Natural killer cell treated with Interleukin-12 subunit alpha and Interleukin-12 subunit beta and Interleukin-15 and Interleukin-18, amount 100 ng/mL, for 72 hours (primary cell): ENCODE results near the gene KISS1. TPM values are rescaled to one million over a fixed set of nuclear protein-coding genes. Genes with fewer than 3 reads are reported as not detected.

ENCODE experiments used
- ATAC-seq, 2 donors: fragments of 150-1000 bp; cut with Tn5 transposase in 1 of 2; sonication (Bioruptor Pico), chemical (Tn5 transposase) in 1 of 2; 2 replicates each; pipeline ENCODE4 v1.10.0; 2021
- DNase-seq: peaks from one replicate; pipeline ENCODE4 v3.0.0; 2022; ENCODE audit warnings: low spot score
- H3K27ac Mint-ChIP-seq, 2 donors: 1 replicate in 1 of 2; 2 replicates in 1 of 2; pipeline ENCODE4 v1.8.0; 2022; ENCODE audit warnings: mixed read lengths in 2 of 2, mild to moderate bottlenecking in 1 of 2, moderate library complexity in 1 of 2
- H3K27me3 Mint-ChIP-seq, 2 donors: 1 replicate in 1 of 2; 2 replicates in 1 of 2; pipeline ENCODE4 v1.8.0; 2022; ENCODE audit warnings: mixed read lengths in 2 of 2
- H3K36me3 Mint-ChIP-seq: one replicate; pipeline ENCODE4 v1.8.0; 2022; ENCODE audit warnings: mixed read lengths
- H3K4me1 Mint-ChIP-seq, 2 donors: 1 replicate in 1 of 2; 2 replicates in 1 of 2; pipeline ENCODE4 v1.8.0; 2022; ENCODE audit warnings: low read depth in 2 of 2, mixed read lengths in 2 of 2, mild to moderate bottlenecking in 1 of 2
- H3K4me3 Mint-ChIP-seq: one replicate; pipeline ENCODE4 v1.8.0; 2022; ENCODE audit warnings: mixed read lengths
- H3K9me3 Mint-ChIP-seq: 2 replicates; pipeline ENCODE4 v1.8.0; 2022; ENCODE audit warnings: mixed read lengths
- total RNA-seq, 2 donors: library from RNA; stranded (reverse); gene quantifications; one replicate each; pipeline ENCODE4 v1.2.3, GENCODE V29; 2022

The KISS1 gene
- total RNA-seq, 2 donors from 2014 or later: not detected

- H3K27me3 Mint-ChIP-seq: peaks cover 17 to 32% of the 10 kb centered on the region in 2 donors
- no peak overlapping the region for H3K27ac Mint-ChIP-seq
- DNase-seq: no peak
- no peaks in the 10 kb centered on the region for H3K36me3 Mint-ChIP-seq
- H3K4me1 Mint-ChIP-seq: peaks cover 6 to 13% of the 10 kb centered on the region in 2 donors
- ATAC-seq: no peak
- no peak overlapping the region for H3K4me3 Mint-ChIP-seq
- no peaks in the 10 kb centered on the region for H3K9me3 Mint-ChIP-seq
These were observed 2.2 kb downstream of the KISS1 start for GRCh38 chr1:204194080-204194479.

GRCh38 chr1:204192589-204193352, 3.5 kb downstream of the KISS1 start:
- DNase-seq: no peak
- no peak for ATAC-seq
- Mint-ChIP-seq H3K4me3 (no peak overlapping the region), H3K4me1 (peaks cover 6 to 19% of the 10 kb centered on the region in 2 donors), H3K9me3 (no peaks in the 10 kb centered on the region), H3K36me3 (no peaks in the 10 kb centered on the region), H3K27me3 (peaks cover 24 to 41% of the 10 kb centered on the region in 2 donors), H3K27ac (no peak overlapping the region)

- no peak overlapping the region for H3K27ac Mint-ChIP-seq
- H3K9me3 Mint-ChIP-seq: no peaks in the 10 kb centered on the region
- DNase-seq (no peak), ATAC-seq (no peak)
- no peaks in the 10 kb centered on the region for H3K36me3 Mint-ChIP-seq
- H3K4me3 Mint-ChIP-seq: no peak overlapping the region
- H3K27me3 Mint-ChIP-seq: peaks cover 32 to 44% of the 10 kb centered on the region in 2 donors
- peaks cover 6 to 19% of the 10 kb centered on the region in 2 donors for H3K4me1 Mint-ChIP-seq
These were observed 4.2 kb downstream of the KISS1 start for GRCh38 chr1:204192046-204192445.

GRCh38 chr1:204191456-204191855, 4.8 kb downstream of the KISS1 start:
- peaks cover 6 to 19% of the 10 kb centered on the region in 2 donors for H3K4me1 Mint-ChIP-seq
- no peaks in the 10 kb centered on the region for H3K36me3 Mint-ChIP-seq
- H3K27me3 Mint-ChIP-seq: peaks cover 36 to 49% of the 10 kb centered on the region in 2 donors
- no peak overlapping the region for H3K27ac Mint-ChIP-seq
- no peaks in the 10 kb centered on the region for H3K9me3 Mint-ChIP-seq
- no peak overlapping the region for H3K4me3 Mint-ChIP-seq
- ATAC-seq (no peak), DNase-seq (no peak)

GRCh38 chr1:204190212-204191211, 5.8 kb downstream of the KISS1 start:
- H3K27ac Mint-ChIP-seq: no peak overlapping the region
- no peak for DNase-seq
- peak overlapping the region; percentile 6 for H3K4me3 Mint-ChIP-seq
- H3K36me3 Mint-ChIP-seq: no peaks in the 10 kb centered on the region
- peaks cover 36 to 49% of the 10 kb centered on the region in 2 donors for H3K27me3 Mint-ChIP-seq
- H3K4me1 Mint-ChIP-seq: peaks cover 6 to 19% of the 10 kb centered on the region in 2 donors
- peak; percentile 22 to 62 for ATAC-seq
- H3K9me3 Mint-ChIP-seq: no peaks in the 10 kb centered on the region

GRCh38 chr1:204188959-204189639, 7.2 kb downstream of the KISS1 start:
- Mint-ChIP-seq H3K4me1 (peaks cover 0 to 14% of the 10 kb centered on the region in 2 donors), H3K9me3 (no peaks in the 10 kb centered on the region), H3K36me3 (no peaks in the 10 kb centered on the region), H3K27me3 (peaks cover 39 to 59% of the 10 kb centered on the region in 2 donors), H3K4me3 (no peak overlapping the region), H3K27ac (no peak overlapping the region)
- no peak for ATAC-seq
- DNase-seq: no peak

- peaks cover 0 to 14% of the 10 kb centered on the region in 2 donors for H3K4me1 Mint-ChIP-seq
- no peaks in the 10 kb centered on the region for H3K9me3 Mint-ChIP-seq
- no peak overlapping the region for H3K4me3 Mint-ChIP-seq
- peaks cover 37 to 49% of the 10 kb centered on the region in 2 donors for H3K27me3 Mint-ChIP-seq
- no peak for DNase-seq
- H3K27ac Mint-ChIP-seq: no peak overlapping the region
- H3K36me3 Mint-ChIP-seq: no peaks in the 10 kb centered on the region
- no peak for ATAC-seq
These were observed 9.7 kb downstream of the KISS1 start for GRCh38 chr1:204186597-204186996.

- Mint-ChIP-seq H3K4me3 (no peak overlapping the region), H3K27ac (no peak overlapping the region), H3K4me1 (no peaks in the 10 kb centered on the region), H3K9me3 (no peaks in the 10 kb centered on the region), H3K27me3 (peaks cover 9 to 10% of the 10 kb centered on the region in 2 donors), H3K36me3 (no peaks in the 10 kb centered on the region)
- ATAC-seq (no peak), DNase-seq (peak; percentile 20)
These were observed 15.2 kb downstream of the KISS1 start for GRCh38 chr1:204181116-204181515.

GRCh38 chr1:204180133-204180532, 16.2 kb downstream of the KISS1 start:
- Mint-ChIP-seq H3K4me1 (no peaks in the 10 kb centered on the region), H3K4me3 (no peak overlapping the region), H3K27ac (no peak overlapping the region), H3K9me3 (no peaks in the 10 kb centered on the region), H3K27me3 (peaks cover 9 to 10% of the 10 kb centered on the region in 2 donors), H3K36me3 (no peaks in the 10 kb centered on the region)
- ATAC-seq (no peak), DNase-seq (peak; percentile 13)

GRCh38 chr1:204178487-204179281, 17.6 kb downstream of the KISS1 start:
- Mint-ChIP-seq H3K36me3 (no peaks in the 10 kb centered on the region), H3K27ac (no peak overlapping the region)

GRCh38 chr1:204177133-204177532, 19.2 kb downstream of the KISS1 start:
- no peaks in the 10 kb centered on the region for H3K9me3 Mint-ChIP-seq
- H3K27ac Mint-ChIP-seq: no peak overlapping the region
- H3K4me1 Mint-ChIP-seq: no peaks in the 10 kb centered on the region
- no peaks in the 10 kb centered on the region for H3K36me3 Mint-ChIP-seq
- DNase-seq (no peak), ATAC-seq (no peak)
- no peak overlapping the region for H3K4me3 Mint-ChIP-seq
- peaks cover 0 to 4% of the 10 kb centered on the region in 2 donors for H3K27me3 Mint-ChIP-seq

More at GRCh38 chr1:204178487-204179281, 17.6 kb downstream of the KISS1 start:
- no peak overlapping the region for H3K4me3 Mint-ChIP-seq
- no peaks in the 10 kb centered on the region for H3K9me3 Mint-ChIP-seq
- no peak for ATAC-seq
- peaks cover 0 to 5% of the 10 kb centered on the region in 2 donors for H3K27me3 Mint-ChIP-seq
- no peak for DNase-seq
- H3K4me1 Mint-ChIP-seq: no peaks in the 10 kb centered on the region

GRCh38 chr1:204176049-204176448, 20.2 kb downstream of the KISS1 start:
- H3K27me3 Mint-ChIP-seq: peaks cover 0 to 7% of the 10 kb centered on the region in 2 donors
- ATAC-seq (no peak), DNase-seq (no peak)
- H3K27ac Mint-ChIP-seq: no peak overlapping the region
- H3K4me3 Mint-ChIP-seq: no peak overlapping the region
- no peaks in the 10 kb centered on the region for H3K4me1 Mint-ChIP-seq
- no peaks in the 10 kb centered on the region for H3K9me3 Mint-ChIP-seq
- peaks cover 5% of the 10 kb centered on the region for H3K36me3 Mint-ChIP-seq

GRCh38 chr1:204174958-204175357, 21.3 kb downstream of the KISS1 start:
- no peaks in the 10 kb centered on the region for H3K4me1 Mint-ChIP-seq
- no peak overlapping the region for H3K27ac Mint-ChIP-seq

More at GRCh38 chr1:204174958-204175357, 21.3 kb downstream of the KISS1 start:
- H3K4me3 Mint-ChIP-seq: no peak overlapping the region
- H3K9me3 Mint-ChIP-seq: peaks cover 4% of the 10 kb centered on the region
- ATAC-seq (no peak), DNase-seq (no peak)
- peaks cover 14% of the 10 kb centered on the region for H3K36me3 Mint-ChIP-seq
- H3K27me3 Mint-ChIP-seq: peaks cover 0 to 7% of the 10 kb centered on the region in 2 donors
